A673 (cell line): Measurements from ENCODE around the gene MZT2A. TPM values are rescaled to one million over a fixed set of nuclear protein-coding genes. Genes with fewer than 3 reads are reported as not detected.
A peak's percentile ranks its signal among the peaks of the same experiment; 100 is the strongest.
"Not testable (repeated sequence)": the region's sequence is repeated elsewhere in the genome, so short reads cannot be mapped to it uniquely, and the experiment has no call there.

Experiments used
- BruUV-seq: library from RNA; stranded (reverse); fragments of 400-500 nt; replicated peaks from 2 replicates; lab custom pipeline; 2021; lab: Mats Ljungman, UMichigan
- CTCF ChIA-PET: fragments of 300-600 bp; sonication (Branson Sonifier 250); formaldehyde crosslinking; loops from one replicate; lab custom pipeline; 2022; ENCODE audit warnings: antibody characterized with exemption; lab: Charles Lee
- POLR2A ChIA-PET: fragments of 300-600 bp; sonication (Branson Sonifier 250); formaldehyde crosslinking; loops from one replicate; lab custom pipeline; 2022; ENCODE audit warnings: antibody characterized with exemption; ENCODE audit not compliant: low non-redundant PET; lab: Charles Lee
- DNase-seq: peaks from one replicate; pipeline ENCODE4 v3.0.0-alpha.2; 2015; ENCODE audit warnings: low spot score
- H3K27ac ChIP-seq: fragments of 200-600 bp; sonication (generic); 2 replicates; pipeline ENCODE4 v1.5.1; 2016; ENCODE audit warnings: mixed run types, low read depth, mild to moderate bottlenecking, mixed read lengths, antibody characterized with exemption, low read length; ENCODE audit not compliant: poor library complexity, severe bottlenecking
- H3K27me3 ChIP-seq: fragments of 200-600 bp; sonication (generic); replicated peaks from 2 replicates; pipeline ENCODE4 v1.6.1; 2017; ENCODE audit warnings: mixed run types, low read depth, mild to moderate bottlenecking, mixed read lengths, antibody characterized with exemption, low read length; ENCODE audit not compliant: insufficient read depth, poor library complexity
- H3K36me3 ChIP-seq: fragments of 200-600 bp; sonication (generic); 2 replicates; pipeline ENCODE4 v1.6.1; 2016; ENCODE audit warnings: mixed run types, mild to moderate bottlenecking, mixed read lengths, antibody characterized with exemption, low read length; ENCODE audit not compliant: insufficient read depth, poor library complexity, severe bottlenecking
- H3K4me1 ChIP-seq: fragments of 200-600 bp; sonication (generic); 2 replicates; pipeline ENCODE4 v1.6.1; 2017; ENCODE audit warnings: mixed run types, mild to moderate bottlenecking, mixed read lengths, antibody characterized with exemption, low read length; ENCODE audit not compliant: insufficient read depth, poor library complexity, severe bottlenecking
- H3K4me3 ChIP-seq: fragments of 200-600 bp; sonication (generic); 2 replicates; pipeline ENCODE4 v1.5.1; 2016; ENCODE audit warnings: low read depth, mixed run types, mild to moderate bottlenecking, mixed read lengths, low read length; ENCODE audit not compliant: poor library complexity, severe bottlenecking
- H3K9me3 ChIP-seq: fragments of 200-600 bp; sonication (generic); 2 replicates; pipeline ENCODE4 v1.6.1; 2016; ENCODE audit warnings: mixed run types, low read depth, mild to moderate bottlenecking, mixed read lengths, antibody characterized with exemption, low read length; ENCODE audit not compliant: poor library complexity, severe bottlenecking
- CTCF ChIP-seq: fragments of 300-800, 200-600 bp; sonication (generic); conservative IDR thresholded peaks from 2 replicates; pipeline ENCODE4 v1.5.1; 2017; ENCODE audit warnings: low read depth, mild to moderate bottlenecking, antibody characterized with exemption, low read length, moderate library complexity, mixed read lengths
- EZH2 ChIP-seq: fragments of 200-600 bp; sonication (generic); IDR thresholded peaks from 2 replicates; pipeline ENCODE4 v1.6.1; 2017; ENCODE audit warnings: borderline replicate concordance, low read depth, mild to moderate bottlenecking, mixed read lengths, antibody characterized with exemption, low read length; ENCODE audit not compliant: poor library complexity, severe bottlenecking
- intact Hi-C: fragments of 100-400 bp; cut with micrococcal nuclease; formaldehyde crosslinking; loops from one replicate; pipeline ENCODE4 v1.10.0; 2022; ENCODE audit not compliant: unreplicated experiment
- total RNA-seq: library from RNA; stranded (reverse); gene quantifications from 2 replicates; pipeline ENCODE4 v1.2.3, GENCODE V29; 2021

The MZT2A gene
- total RNA-seq, 1 experiment from 2014 or later, result 126 TPM

GRCh38 chr2:131511969-131512870, 20.0 kb upstream of the MZT2A start:
- BruUV-seq, result TSS peak; percentile 31
- POLR2A ChIA-PET, CTCF ChIA-PET: not testable (repeated sequence)

GRCh38 chr2:131511291-131511968, 19.2 kb upstream of the MZT2A start:
- DNase-seq, POLR2A ChIA-PET, H3K4me3 ChIP-seq, H3K9me3 ChIP-seq, H3K4me1 ChIP-seq, H3K27me3 ChIP-seq, CTCF ChIA-PET, BruUV-seq, H3K27ac ChIP-seq, intact Hi-C loops: not testable (repeated sequence)
- H3K36me3 ChIP-seq, result peaks cover 21% of the 10 kb centered on the region

More at GRCh38 chr2:131511969-131512870, 20.0 kb upstream of the MZT2A start:
- intact Hi-C loops, DNase-seq, H3K4me3 ChIP-seq, H3K27ac ChIP-seq, H3K9me3 ChIP-seq, H3K27me3 ChIP-seq, H3K4me1 ChIP-seq: not testable (repeated sequence)
- peaks cover 15% of the 10 kb centered on the region for H3K36me3 ChIP-seq

GRCh38 chr2:131509615-131510014, 17.4 kb upstream of the MZT2A start:
- Histone ChIP-seq H3K36me3 (peaks cover 33% of the 10 kb centered on the region), H3K27me3 (no peaks in the 10 kb centered on the region), H3K27ac (no peak overlapping the region), H3K4me3 (no peak overlapping the region), H3K4me1 (no peaks in the 10 kb centered on the region), H3K9me3 (no peaks in the 10 kb centered on the region)
- TF ChIP-seq EZH2 (no peak), CTCF (no peak)
- intact Hi-C loops, result no loop called here
- no TSS peak for BruUV-seq
- ChIA-PET CTCF (no interaction called here), POLR2A (no interaction called here)
- no peak for DNase-seq

GRCh38 chr2:131504082-131504750, 12.0 kb upstream of the MZT2A start:
- H3K4me3 ChIP-seq, H3K27ac ChIP-seq, H3K27me3 ChIP-seq, H3K9me3 ChIP-seq, H3K4me1 ChIP-seq, POLR2A ChIA-PET, intact Hi-C loops, CTCF ChIA-PET, DNase-seq: not testable (repeated sequence)
- TSS peak; percentile 6 for BruUV-seq
- peaks cover 56% of the 10 kb centered on the region for H3K36me3 ChIP-seq

GRCh38 chr2:131503587-131503986, 11.4 kb upstream of the MZT2A start:
- H3K27me3 ChIP-seq, CTCF ChIA-PET, H3K9me3 ChIP-seq, intact Hi-C loops, POLR2A ChIA-PET, H3K27ac ChIP-seq, H3K4me1 ChIP-seq, H3K4me3 ChIP-seq, BruUV-seq, DNase-seq: not testable (repeated sequence)
- peaks cover 51% of the 10 kb centered on the region for H3K36me3 ChIP-seq

GRCh38 chr2:131498321-131498973, 6.2 kb upstream of the MZT2A start:
- peaks cover 21% of the 10 kb centered on the region for H3K36me3 ChIP-seq
- H3K4me3 ChIP-seq, H3K27ac ChIP-seq, H3K9me3 ChIP-seq, H3K27me3 ChIP-seq, DNase-seq, intact Hi-C loops, CTCF ChIA-PET, BruUV-seq, H3K4me1 ChIP-seq: not testable (repeated sequence)
- POLR2A ChIA-PET, result interaction anchor here (0.7 kb wide), 1 partner anchor 18 kb away, joined by 3 read pairs; no protein-coding TSS in a partner anchor
